Thoracic aorta (tissue), 2 donors: ENCODE measurements around the gene ZNF69. TPM values are rescaled to one million over a fixed set of nuclear protein-coding genes. Genes with fewer than 3 reads are reported as not detected.
A peak's percentile ranks its signal among the peaks of the same experiment; 100 is the strongest.
"Not testable (repeated sequence)": the region's sequence is repeated elsewhere in the genome, so short reads cannot be mapped to it uniquely, and the experiment has no call there.

ENCODE experiments used
- ATAC-seq: fragments of 150-250 bp; one replicate; pipeline ENCODE4 v1.8.0; 2017; ENCODE audit warnings: low read depth; ENCODE audit not compliant: insufficient number of reproducible peaks, low FRiP score
- DNase-seq: peaks from one replicate; pipeline ENCODE4 v3.0.0-alpha.2; 2020; ENCODE audit warnings: low spot score
- H3K27ac ChIP-seq, 2 donors: fragments of 200-600 bp; sonication (generic); 1 replicate in 1 of 2; 2 replicates in 1 of 2; pipeline ENCODE4 v1.5.1; 2016; ENCODE audit warnings: mild to moderate bottlenecking in 2 of 2, moderate library complexity in 2 of 2
- H3K27me3 ChIP-seq: fragments of 200-600 bp; sonication (generic); replicated peaks from 2 replicates; pipeline ENCODE4 v1.6.0; 2016; ENCODE audit warnings: mild to moderate bottlenecking; ENCODE audit not compliant: insufficient read depth
- H3K36me3 ChIP-seq: fragments of 200-600 bp; sonication (generic); one replicate; pipeline ENCODE4 v1.5.1; 2016
- H3K4me1 ChIP-seq, 2 donors: fragments of 200-600 bp; sonication (generic); 1 replicate in 1 of 2; 2 replicates in 1 of 2; pipeline versions ENCODE4 v1.5.1 to v1.6.0; 2016; ENCODE audit warnings: low read depth in 2 of 2, mild to moderate bottlenecking in 1 of 2; ENCODE audit not compliant: control insufficient read depth in 1 of 2
- H3K4me3 ChIP-seq: fragments of 200-600 bp; sonication (generic); 2 replicates; pipeline ENCODE4 v1.5.1; 2016; ENCODE audit warnings: mild to moderate bottlenecking
- H3K9me3 ChIP-seq: fragments of 200-600 bp; sonication (generic); 2 replicates; pipeline ENCODE4 v1.5.1; 2016
- CTCF ChIP-seq: fragments of 200-600 bp; sonication (generic); IDR thresholded peaks from one replicate; pipeline ENCODE4 v1.5.1; 2019; ENCODE audit warnings: antibody characterized with exemption
- total RNA-seq, 2 donors: library from RNA; depleted of rRNA; stranded (reverse); fragments of >200 nt; gene quantifications; one replicate each; pipeline versions ENCODE4 v1.1.0 to v1.2.3, GENCODE V29; 2016

Gene ZNF69
- total RNA-seq, 2 donors from 2014 or later: 10.4 to 15.0 TPM

- Histone ChIP-seq H3K27ac (peak overlapping the region; percentile 82 to 91), H3K27me3 (no peaks in the 10 kb centered on the region), H3K9me3 (no peaks in the 10 kb centered on the region), H3K4me1 (peaks cover 4 to 12% of the 10 kb centered on the region in 2 donors), H3K4me3 (peak overlapping the region; percentile 87), H3K36me3 (no peaks in the 10 kb centered on the region)
- no peak for ATAC-seq
- DNase-seq: no peak
- no peak for TF ChIP-seq CTCF
These were observed 360 bp upstream of the ZNF69 start for GRCh38 chr19:11887234-11887610.

GRCh38 chr19:11889901-11890300 is 2.3 kb downstream of the ZNF69 start:
- not testable (repeated sequence) for H3K4me3 ChIP-seq, H3K27me3 ChIP-seq, H3K27ac ChIP-seq, H3K36me3 ChIP-seq, H3K9me3 ChIP-seq, ATAC-seq, DNase-seq
- H3K4me1 ChIP-seq: peaks cover 4 to 12% of the 10 kb centered on the region in 2 donors

- no peaks in the 10 kb centered on the region for H3K9me3 ChIP-seq
- no peaks in the 10 kb centered on the region for H3K27me3 ChIP-seq
- H3K4me1 ChIP-seq: peaks cover 4 to 12% of the 10 kb centered on the region in 2 donors
- no peak for ATAC-seq
- H3K36me3 ChIP-seq: no peaks in the 10 kb centered on the region
- no peak for TF ChIP-seq CTCF
- no peak overlapping the region for H3K27ac ChIP-seq
- no peak for DNase-seq
- no peak overlapping the region for H3K4me3 ChIP-seq
These were observed 3.1 kb downstream of the ZNF69 start for GRCh38 chr19:11890634-11891033.

GRCh38 chr19:11894851-11895250 is 7.3 kb downstream of the ZNF69 start:
- TF ChIP-seq CTCF: no peak
- DNase-seq (no peak), ATAC-seq (no peak)
- Histone ChIP-seq H3K27me3 (no peaks in the 10 kb centered on the region), H3K27ac (no peak overlapping the region), H3K4me3 (no peak overlapping the region), H3K36me3 (no peaks in the 10 kb centered on the region), H3K4me1 (no peaks in the 10 kb centered on the region), H3K9me3 (peaks cover 18% of the 10 kb centered on the region)

GRCh38 chr19:11902228-11902627 is 14.6 kb downstream of the ZNF69 start:
- TF ChIP-seq CTCF: no peak
- H3K9me3 ChIP-seq: peaks cover 91% of the 10 kb centered on the region
- no peaks in the 10 kb centered on the region for H3K4me1 ChIP-seq
- ATAC-seq (no peak), DNase-seq (no peak)
- no peak overlapping the region for H3K4me3 ChIP-seq
- H3K36me3 ChIP-seq: peaks cover 29% of the 10 kb centered on the region
- no peaks in the 10 kb centered on the region for H3K27me3 ChIP-seq
- H3K27ac ChIP-seq: no peak overlapping the region

- no peaks in the 10 kb centered on the region for H3K27me3 ChIP-seq
- H3K27ac ChIP-seq: no peak overlapping the region
- H3K36me3 ChIP-seq: peaks cover 29% of the 10 kb centered on the region
- DNase-seq (no peak), ATAC-seq (no peak)
- no peaks in the 10 kb centered on the region for H3K4me1 ChIP-seq
- peak overlapping the region; percentile 39 for H3K4me3 ChIP-seq
- peaks cover 93% of the 10 kb centered on the region for H3K9me3 ChIP-seq
- TF ChIP-seq CTCF: no peak
These were observed 18.3 kb downstream of the ZNF69 start for GRCh38 chr19:11905928-11906327.

- not testable (repeated sequence) for H3K4me3 ChIP-seq, H3K27ac ChIP-seq, H3K36me3 ChIP-seq, DNase-seq, ATAC-seq, H3K27me3 ChIP-seq, H3K4me1 ChIP-seq
- H3K9me3 ChIP-seq: peaks cover 70% of the 10 kb centered on the region
These were observed 24.4 kb downstream of the ZNF69 start for GRCh38 chr19:11911937-11912336.

GRCh38 chr19:11914417-11915051 is 27.0 kb downstream of the ZNF69 start:
- not testable (repeated sequence) for H3K27me3 ChIP-seq, ATAC-seq, H3K4me3 ChIP-seq, H3K4me1 ChIP-seq, DNase-seq, H3K27ac ChIP-seq, H3K36me3 ChIP-seq
- H3K9me3 ChIP-seq: peaks cover 44% of the 10 kb centered on the region
